ENCODE measurements around the gene THUMPD2. TPM values are rescaled to one million over a fixed set of nuclear protein-coding genes. Genes with fewer than 3 reads are reported as not detected.

Gene THUMPD2
- total RNA-seq, 3 donors from 2014 or later, result 8.3 to 38.2 (median 22.0) TPM

- Histone ChIP-seq H3K36me3 (no peaks in the 10 kb centered on the region), H3K4me1 (no peaks in the 10 kb centered on the region), H3K4me3 (no peak overlapping the region), H3K27me3 (no peaks in the 10 kb centered on the region), H3K9me3 (peaks cover 0 to 14% of the 10 kb centered on the region in 2 donors), H3K27ac (no peak overlapping the region)
- intact Hi-C loops (cut with DNase I; ENCODE audit: low total_unique reads), result no loop called here
- TF ChIP-seq POLR2AphosphoS5 (IDR thresholded peaks at IDR 0.05), result no peak
- DNase-seq (ENCODE audit: low spot score in 2 of 2), result no peak
Measured at GRCh38 chr2:39689876-39690275, 89.2 kb downstream of the THUMPD2 start.

- Histone ChIP-seq H3K27ac (no peak overlapping the region), H3K4me1 (no peaks in the 10 kb centered on the region), H3K9me3 (peaks cover 0 to 14% of the 10 kb centered on the region in 2 donors), H3K4me3 (no peak overlapping the region), H3K36me3 (no peaks in the 10 kb centered on the region), H3K27me3 (no peaks in the 10 kb centered on the region)
- intact Hi-C loops (cut with DNase I; ENCODE audit: low total_unique reads), result no loop called here
- no peak for DNase-seq (ENCODE audit: low spot score in 2 of 2)
- TF ChIP-seq POLR2A (IDR thresholded peaks at IDR 0.05), result no peak
- TF ChIP-seq POLR2AphosphoS5 (IDR thresholded peaks at IDR 0.05), result no peak
- TF ChIP-seq, protein P1, sequence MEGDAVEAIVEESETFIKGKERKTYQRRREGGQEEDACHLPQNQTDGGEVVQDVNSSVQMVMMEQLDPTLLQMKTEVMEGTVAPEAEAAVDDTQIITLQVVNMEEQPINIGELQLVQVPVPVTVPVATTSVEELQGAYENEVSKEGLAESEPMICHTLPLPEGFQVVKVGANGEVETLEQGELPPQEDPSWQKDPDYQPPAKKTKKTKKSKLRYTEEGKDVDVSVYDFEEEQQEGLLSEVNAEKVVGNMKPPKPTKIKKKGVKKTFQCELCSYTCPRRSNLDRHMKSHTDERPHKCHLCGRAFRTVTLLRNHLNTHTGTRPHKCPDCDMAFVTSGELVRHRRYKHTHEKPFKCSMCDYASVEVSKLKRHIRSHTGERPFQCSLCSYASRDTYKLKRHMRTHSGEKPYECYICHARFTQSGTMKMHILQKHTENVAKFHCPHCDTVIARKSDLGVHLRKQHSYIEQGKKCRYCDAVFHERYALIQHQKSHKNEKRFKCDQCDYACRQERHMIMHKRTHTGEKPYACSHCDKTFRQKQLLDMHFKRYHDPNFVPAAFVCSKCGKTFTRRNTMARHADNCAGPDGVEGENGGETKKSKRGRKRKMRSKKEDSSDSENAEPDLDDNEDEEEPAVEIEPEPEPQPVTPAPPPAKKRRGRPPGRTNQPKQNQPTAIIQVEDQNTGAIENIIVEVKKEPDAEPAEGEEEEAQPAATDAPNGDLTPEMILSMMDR (IDR thresholded peaks at IDR 0.05), result no peak
Measured at GRCh38 chr2:39689272-39689841, 89.7 kb downstream of the THUMPD2 start.

- DNase-seq (ENCODE audit: low spot score in 2 of 2), result no peak
- TF ChIP-seq POLR2A (IDR thresholded peaks at IDR 0.05) (no peak), POLR2AphosphoS5 (IDR thresholded peaks at IDR 0.05) (no peak)
- TF ChIP-seq, protein P1 (IDR thresholded peaks at IDR 0.05), result no peak
- H3K36me3 ChIP-seq, result no peaks in the 10 kb centered on the region
- peaks cover 0 to 14% of the 10 kb centered on the region in 2 donors for H3K9me3 ChIP-seq
- no peak overlapping the region for H3K27ac ChIP-seq
- H3K4me3 ChIP-seq, result no peak overlapping the region
- intact Hi-C loops (cut with DNase I; ENCODE audit: low total_unique reads), result no loop called here
- no peaks in the 10 kb centered on the region for H3K27me3 ChIP-seq
- H3K4me1 ChIP-seq, result no peaks in the 10 kb centered on the region
Measured at GRCh38 chr2:39688181-39688580, 90.9 kb downstream of the THUMPD2 start.

- TF ChIP-seq, protein P1 (IDR thresholded peaks at IDR 0.05), result no peak
- no peak for TF ChIP-seq POLR2AphosphoS5 (IDR thresholded peaks at IDR 0.05)
- TF ChIP-seq POLR2A (IDR thresholded peaks at IDR 0.05), result no peak
- Histone ChIP-seq H3K36me3 (no peaks in the 10 kb centered on the region), H3K27ac (no peak overlapping the region), H3K4me1 (no peaks in the 10 kb centered on the region), H3K27me3 (no peaks in the 10 kb centered on the region), H3K9me3 (peaks cover 0 to 14% of the 10 kb centered on the region in 2 donors), H3K4me3 (no peak overlapping the region)
- no peak for DNase-seq (ENCODE audit: low spot score in 2 of 2)
- intact Hi-C loops (cut with DNase I; ENCODE audit: low total_unique reads), result no loop called here
Measured at GRCh38 chr2:39686456-39686855, 92.6 kb downstream of the THUMPD2 start.

Other genes starting within 250 kb of the THUMPD2 start
- gene TMEM178A, start 113.3 kb downstream of the THUMPD2 start, total RNA-seq, result 1 to 10 TPM; 1.9 to 9.4 (median 3.6) TPM

Measured in breast epithelium (tissue), 4 donors.